ENCODE data around the gene CENPI. TPM values are rescaled to one million over a fixed set of nuclear protein-coding genes. Genes with fewer than 3 reads are reported as not detected.

CENPI gene
- total RNA-seq, 1 experiment from 2014 or later = 26.1 TPM

DNA sequence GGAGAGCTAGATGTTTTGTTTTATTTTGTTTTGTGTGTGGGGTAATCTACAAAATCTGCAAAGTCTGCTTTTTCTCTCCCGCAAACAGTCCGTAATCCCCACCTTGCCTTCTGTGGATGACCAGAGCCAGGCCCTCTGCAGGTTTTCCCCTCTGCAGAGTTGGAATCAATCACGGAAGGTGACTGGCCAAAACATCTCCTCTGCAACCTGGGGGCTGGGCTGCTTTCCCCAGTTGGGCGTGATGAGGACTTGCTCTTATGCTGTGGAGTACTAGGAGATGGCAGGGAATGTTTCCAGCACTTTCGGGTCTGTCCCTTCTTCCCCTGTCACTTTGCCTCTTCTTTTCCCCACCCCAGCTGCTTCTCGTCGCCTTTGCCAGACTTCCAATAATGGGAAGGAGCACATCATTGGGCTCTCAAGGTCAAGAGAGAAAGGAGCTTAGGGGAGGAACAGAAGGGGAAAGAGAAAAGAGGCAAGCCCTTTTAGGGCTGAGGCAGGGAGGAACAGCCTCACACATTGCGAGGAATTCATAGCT lies 18.2 kb upstream of the CENPI start:
- no peaks in the 10 kb centered on the region for H3K9me3 ChIP-seq (ENCODE audit: insufficient read depth, low read depth)
- intact Hi-C loops (cut with micrococcal nuclease; ENCODE audit: unreplicated experiment) = no loop called here
- TF ChIP-seq, protein P1, sequence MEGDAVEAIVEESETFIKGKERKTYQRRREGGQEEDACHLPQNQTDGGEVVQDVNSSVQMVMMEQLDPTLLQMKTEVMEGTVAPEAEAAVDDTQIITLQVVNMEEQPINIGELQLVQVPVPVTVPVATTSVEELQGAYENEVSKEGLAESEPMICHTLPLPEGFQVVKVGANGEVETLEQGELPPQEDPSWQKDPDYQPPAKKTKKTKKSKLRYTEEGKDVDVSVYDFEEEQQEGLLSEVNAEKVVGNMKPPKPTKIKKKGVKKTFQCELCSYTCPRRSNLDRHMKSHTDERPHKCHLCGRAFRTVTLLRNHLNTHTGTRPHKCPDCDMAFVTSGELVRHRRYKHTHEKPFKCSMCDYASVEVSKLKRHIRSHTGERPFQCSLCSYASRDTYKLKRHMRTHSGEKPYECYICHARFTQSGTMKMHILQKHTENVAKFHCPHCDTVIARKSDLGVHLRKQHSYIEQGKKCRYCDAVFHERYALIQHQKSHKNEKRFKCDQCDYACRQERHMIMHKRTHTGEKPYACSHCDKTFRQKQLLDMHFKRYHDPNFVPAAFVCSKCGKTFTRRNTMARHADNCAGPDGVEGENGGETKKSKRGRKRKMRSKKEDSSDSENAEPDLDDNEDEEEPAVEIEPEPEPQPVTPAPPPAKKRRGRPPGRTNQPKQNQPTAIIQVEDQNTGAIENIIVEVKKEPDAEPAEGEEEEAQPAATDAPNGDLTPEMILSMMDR (conservative IDR thresholded peaks at IDR 0.05) = no peak
- TF ChIP-seq EZH2 (IDR thresholded peaks at IDR 0.05; ENCODE audit: low read depth) = no peak
- CTCF ChIA-PET = no interaction called here
- no peak overlapping the region for H3K27ac ChIP-seq
- no peak overlapping the region for H3K4me3 ChIP-seq
- no TSS peak for BruUV-seq (replicated peaks)
- no peaks in the 10 kb centered on the region; the same call in 1 of the 2 replicates for H3K9me2 ChIP-seq (ENCODE audit: insufficient read depth)
- H3K36me3 ChIP-seq (ENCODE audit: low read depth) = no peaks in the 10 kb centered on the region
- no peaks in the 10 kb centered on the region for H3F3A ChIP-seq (ENCODE audit: insufficient read depth, low read depth)
- no peaks in the 10 kb centered on the region for H3K27me3 ChIP-seq (ENCODE audit: insufficient read depth, low read depth)
- no peaks in the 10 kb centered on the region for H3K4me1 ChIP-seq (replicated peaks; ENCODE audit: insufficient read depth)
- H2AFZ ChIP-seq = no peak overlapping the region
- no peak overlapping the region for H3K4me2 ChIP-seq
- no peaks in the 10 kb centered on the region for H4K20me1 ChIP-seq (ENCODE audit: insufficient read depth)
- POLR2A ChIA-PET (ENCODE audit: unreplicated experiment) = no interaction called here
- no peaks in the 10 kb centered on the region for H3K79me2 ChIP-seq (ENCODE audit: low read depth)
- no peak for DNase-seq

DNA sequence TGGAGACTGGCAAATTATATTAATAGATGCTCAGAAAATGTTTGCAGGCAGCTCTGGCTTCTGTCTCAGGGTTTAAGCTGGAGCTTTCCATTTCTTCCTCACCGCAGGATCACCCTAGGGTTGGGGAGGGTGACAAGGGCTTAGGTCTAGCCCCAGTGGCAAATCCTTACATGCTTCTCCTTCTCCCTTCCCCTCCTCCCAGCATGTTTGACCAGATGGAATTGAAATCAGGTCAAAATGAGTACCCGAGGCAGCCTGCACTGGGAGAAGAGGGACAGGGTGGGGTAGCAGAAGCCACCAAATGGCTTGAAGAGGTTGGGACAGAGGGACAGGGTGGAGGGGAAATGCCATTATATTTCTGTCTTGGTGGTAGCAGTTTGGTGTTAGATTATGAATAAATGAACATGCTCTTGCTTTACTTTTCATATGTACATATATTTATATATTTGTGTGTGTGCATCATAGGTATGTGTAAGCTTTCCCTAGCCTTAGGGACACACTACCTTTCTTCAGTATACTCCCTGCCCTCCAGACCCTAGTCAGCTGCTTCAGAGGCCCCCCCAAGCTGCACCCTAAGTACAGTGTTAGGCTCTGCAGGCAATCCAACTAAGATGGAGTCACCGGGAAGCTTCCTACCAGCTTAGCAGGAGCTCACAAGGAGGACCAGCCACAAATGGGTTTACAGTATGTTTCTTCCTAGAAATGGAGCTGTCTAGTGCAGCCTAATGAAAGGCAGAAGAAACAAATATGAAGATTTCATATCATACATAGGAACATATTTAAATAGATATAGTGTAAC lies 17.5 kb upstream of the CENPI start:
- no TSS peak for BruUV-seq (replicated peaks)
- POLR2A ChIA-PET (ENCODE audit: unreplicated experiment) = no interaction called here
- intact Hi-C loops (cut with micrococcal nuclease; ENCODE audit: unreplicated experiment) = no loop called here

DNA sequence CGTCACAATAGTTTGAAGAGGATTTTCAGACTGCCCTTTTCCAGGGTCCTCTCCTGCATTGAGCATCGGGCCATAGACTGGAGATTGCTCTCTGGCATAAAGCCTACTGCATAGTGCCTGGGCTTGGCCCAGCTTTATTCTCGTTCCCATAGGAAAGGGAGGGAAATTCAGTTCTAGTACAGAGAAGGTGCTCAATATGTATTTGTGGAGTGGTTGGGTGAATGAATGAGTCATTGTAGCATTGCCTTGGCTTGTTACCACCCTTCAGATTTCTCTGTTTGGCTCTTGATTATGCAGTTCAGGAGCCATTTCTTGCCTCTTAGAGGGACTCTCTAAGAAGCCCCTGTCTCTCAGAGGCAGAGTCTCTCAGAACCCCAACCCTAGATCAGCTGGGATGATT lies 16.8 kb upstream of the CENPI start:
- TF ChIP-seq, protein P1 (conservative IDR thresholded peaks at IDR 0.05) = no peak
- no peak for TF ChIP-seq EZH2 (IDR thresholded peaks at IDR 0.05; ENCODE audit: low read depth)
- Histone ChIP-seq H3K4me1 (replicated peaks; ENCODE audit: insufficient read depth) (no peaks in the 10 kb centered on the region), H3K79me2 (ENCODE audit: low read depth) (no peaks in the 10 kb centered on the region), H3K27ac (no peak overlapping the region), H3K9me3 (ENCODE audit: insufficient read depth, low read depth) (no peaks in the 10 kb centered on the region), H4K20me1 (ENCODE audit: insufficient read depth) (no peaks in the 10 kb centered on the region), H3K9me2 (ENCODE audit: insufficient read depth) (no peaks in the 10 kb centered on the region; the same call in 1 of the 2 replicates), H3K4me2 (no peak overlapping the region), H2AFZ (no peak overlapping the region), H3K4me3 (no peak overlapping the region), H3K36me3 (ENCODE audit: low read depth) (no peaks in the 10 kb centered on the region), H3F3A (ENCODE audit: insufficient read depth, low read depth) (no peaks in the 10 kb centered on the region), H3K27me3 (ENCODE audit: insufficient read depth, low read depth) (no peaks in the 10 kb centered on the region)
- intact Hi-C loops (cut with micrococcal nuclease; ENCODE audit: unreplicated experiment) = no loop called here
- ChIA-PET CTCF (no interaction called here), POLR2A (ENCODE audit: unreplicated experiment) (no interaction called here)
- no TSS peak for BruUV-seq (replicated peaks)
- DNase-seq = no peak

More for the DNA sequence above, 17.5 kb upstream of the CENPI start:
- Histone ChIP-seq H3F3A (ENCODE audit: insufficient read depth, low read depth) (no peaks in the 10 kb centered on the region), H3K9me2 (ENCODE audit: insufficient read depth) (no peaks in the 10 kb centered on the region; the same call in 1 of the 2 replicates), H3K4me3 (no peak overlapping the region), H2AFZ (no peak overlapping the region), H3K4me1 (replicated peaks; ENCODE audit: insufficient read depth) (no peaks in the 10 kb centered on the region), H3K27ac (no peak overlapping the region), H3K27me3 (ENCODE audit: insufficient read depth, low read depth) (no peaks in the 10 kb centered on the region), H3K79me2 (ENCODE audit: low read depth) (no peaks in the 10 kb centered on the region), H3K36me3 (ENCODE audit: low read depth) (no peaks in the 10 kb centered on the region), H3K9me3 (ENCODE audit: insufficient read depth, low read depth) (no peaks in the 10 kb centered on the region), H4K20me1 (ENCODE audit: insufficient read depth) (no peaks in the 10 kb centered on the region), H3K4me2 (no peak overlapping the region)
- no peak for TF ChIP-seq EZH2 (IDR thresholded peaks at IDR 0.05; ENCODE audit: low read depth)
- TF ChIP-seq, protein P1 (conservative IDR thresholded peaks at IDR 0.05) = no peak
- no peak for DNase-seq
- CTCF ChIA-PET = no interaction called here

All from PC-9 (cell line).